Measurements from ENCODE around the gene RRAD.

Gene RRAD

DNA sequence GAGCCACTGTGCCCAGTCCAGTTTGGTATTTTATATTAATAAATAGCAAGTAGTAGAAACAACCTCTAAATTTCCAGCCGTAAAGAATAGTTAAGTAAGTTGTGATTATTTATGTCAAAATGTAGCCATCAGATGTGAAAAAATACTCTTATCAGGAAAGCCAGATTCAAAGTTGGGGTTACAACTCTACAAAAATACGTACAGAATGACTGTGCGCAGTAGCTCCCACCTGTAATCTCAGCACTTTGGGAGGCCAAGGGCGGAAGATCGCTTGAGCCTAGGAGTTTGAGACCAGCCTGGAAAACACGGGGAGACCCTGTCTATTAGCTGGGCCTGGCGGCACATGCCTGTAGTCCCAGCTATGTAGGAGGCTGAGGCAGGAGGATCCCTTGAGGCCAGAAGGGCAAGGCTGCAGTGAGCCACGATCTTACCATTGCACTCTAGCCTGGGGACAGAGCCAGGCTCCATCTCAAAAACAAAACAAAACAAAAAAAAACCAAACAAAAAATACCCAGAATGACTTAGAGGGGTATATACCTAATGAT is 43.3 kb downstream of the RRAD start:
- no peaks in the 10 kb centered on the region for H3K9me3 ChIP-seq (ENCODE audit: control insufficient read depth, insufficient read depth, low read length)
- no peaks in the 10 kb centered on the region for H4K20me1 ChIP-seq (ENCODE audit: control insufficient read depth, insufficient read depth, low read depth, low read length)
- TF ChIP-seq, protein P1, sequence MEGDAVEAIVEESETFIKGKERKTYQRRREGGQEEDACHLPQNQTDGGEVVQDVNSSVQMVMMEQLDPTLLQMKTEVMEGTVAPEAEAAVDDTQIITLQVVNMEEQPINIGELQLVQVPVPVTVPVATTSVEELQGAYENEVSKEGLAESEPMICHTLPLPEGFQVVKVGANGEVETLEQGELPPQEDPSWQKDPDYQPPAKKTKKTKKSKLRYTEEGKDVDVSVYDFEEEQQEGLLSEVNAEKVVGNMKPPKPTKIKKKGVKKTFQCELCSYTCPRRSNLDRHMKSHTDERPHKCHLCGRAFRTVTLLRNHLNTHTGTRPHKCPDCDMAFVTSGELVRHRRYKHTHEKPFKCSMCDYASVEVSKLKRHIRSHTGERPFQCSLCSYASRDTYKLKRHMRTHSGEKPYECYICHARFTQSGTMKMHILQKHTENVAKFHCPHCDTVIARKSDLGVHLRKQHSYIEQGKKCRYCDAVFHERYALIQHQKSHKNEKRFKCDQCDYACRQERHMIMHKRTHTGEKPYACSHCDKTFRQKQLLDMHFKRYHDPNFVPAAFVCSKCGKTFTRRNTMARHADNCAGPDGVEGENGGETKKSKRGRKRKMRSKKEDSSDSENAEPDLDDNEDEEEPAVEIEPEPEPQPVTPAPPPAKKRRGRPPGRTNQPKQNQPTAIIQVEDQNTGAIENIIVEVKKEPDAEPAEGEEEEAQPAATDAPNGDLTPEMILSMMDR (IDR thresholded peaks at IDR 0.05; ENCODE audit: low read depth, low read length, poor library complexity, severe bottlenecking): no peak
- no peak for TF ChIP-seq EZH2phosphoT487 (IDR thresholded peaks at IDR 0.05; ENCODE audit: borderline replicate concordance, low read length)
- no peaks in the 10 kb centered on the region for H3K9me2 ChIP-seq (replicated peaks; ENCODE audit: control insufficient read depth, low read length)
- H3K27ac ChIP-seq (ENCODE audit: low read depth, low read length): no peak overlapping the region
- peaks cover 25% of the 10 kb centered on the region for H3K36me3 ChIP-seq (ENCODE audit: control insufficient read depth, low read length)
- H3K27me3 ChIP-seq (ENCODE audit: control insufficient read depth, low read length): no peaks in the 10 kb centered on the region
- H3K4me1 ChIP-seq (ENCODE audit: control insufficient read depth, low read length): peaks cover 27% of the 10 kb centered on the region
- peak overlapping the region; percentile 88; the same call in 1 of the 2 replicates for H3K4me3 ChIP-seq (ENCODE audit: low read length)
- H3F3A ChIP-seq (ENCODE audit: control insufficient read depth, insufficient read depth): no peaks in the 10 kb centered on the region
- peaks cover 27% of the 10 kb centered on the region for H3K79me2 ChIP-seq (ENCODE audit: control insufficient read depth, low read length)
- peak overlapping the region; percentile 81 for H3K4me2 ChIP-seq (ENCODE audit: low read length)

DNA sequence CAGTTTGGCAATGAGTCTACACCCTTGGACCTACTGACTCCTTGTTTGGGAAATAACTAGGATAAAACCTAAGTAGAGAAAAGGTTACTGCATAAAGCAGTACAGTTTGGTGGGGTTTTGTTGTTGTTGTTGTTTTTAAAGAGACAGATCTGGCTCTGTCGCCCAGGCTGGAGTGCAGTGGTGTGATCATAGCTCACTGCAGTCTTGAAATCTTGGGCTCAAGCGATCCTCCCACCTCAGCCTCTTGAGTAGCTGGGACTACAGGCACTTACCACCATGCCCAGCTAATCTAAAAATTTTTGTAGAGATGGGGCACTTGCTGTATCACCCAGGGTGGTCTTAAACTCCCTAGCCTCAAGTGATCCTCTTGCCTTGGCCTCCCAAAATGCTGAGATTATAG is 43.8 kb downstream of the RRAD start:
- H3K79me2 ChIP-seq (ENCODE audit: control insufficient read depth, low read length): peaks cover 25% of the 10 kb centered on the region
- H3K9me3 ChIP-seq (ENCODE audit: control insufficient read depth, insufficient read depth, low read length): no peaks in the 10 kb centered on the region
- peaks cover 28% of the 10 kb centered on the region for H3K4me1 ChIP-seq (ENCODE audit: control insufficient read depth, low read length)
- TF ChIP-seq, protein P1 (IDR thresholded peaks at IDR 0.05; ENCODE audit: low read depth, low read length, poor library complexity, severe bottlenecking): no peak
- no peak for TF ChIP-seq EZH2phosphoT487 (IDR thresholded peaks at IDR 0.05; ENCODE audit: borderline replicate concordance, low read length)
- H3F3A ChIP-seq (ENCODE audit: control insufficient read depth, insufficient read depth): no peaks in the 10 kb centered on the region
- peak overlapping the region; percentile 88 for H3K4me3 ChIP-seq (ENCODE audit: low read length)
- no peaks in the 10 kb centered on the region for H4K20me1 ChIP-seq (ENCODE audit: control insufficient read depth, insufficient read depth, low read depth, low read length)
- H3K36me3 ChIP-seq (ENCODE audit: control insufficient read depth, low read length): peaks cover 20% of the 10 kb centered on the region
- no peak overlapping the region for H3K27ac ChIP-seq (ENCODE audit: low read depth, low read length)
- no peaks in the 10 kb centered on the region for H3K9me2 ChIP-seq (replicated peaks; ENCODE audit: control insufficient read depth, low read length)
- peak overlapping the region; percentile 81 for H3K4me2 ChIP-seq (ENCODE audit: low read length)
- H3K27me3 ChIP-seq (ENCODE audit: control insufficient read depth, low read length): no peaks in the 10 kb centered on the region

DNA sequence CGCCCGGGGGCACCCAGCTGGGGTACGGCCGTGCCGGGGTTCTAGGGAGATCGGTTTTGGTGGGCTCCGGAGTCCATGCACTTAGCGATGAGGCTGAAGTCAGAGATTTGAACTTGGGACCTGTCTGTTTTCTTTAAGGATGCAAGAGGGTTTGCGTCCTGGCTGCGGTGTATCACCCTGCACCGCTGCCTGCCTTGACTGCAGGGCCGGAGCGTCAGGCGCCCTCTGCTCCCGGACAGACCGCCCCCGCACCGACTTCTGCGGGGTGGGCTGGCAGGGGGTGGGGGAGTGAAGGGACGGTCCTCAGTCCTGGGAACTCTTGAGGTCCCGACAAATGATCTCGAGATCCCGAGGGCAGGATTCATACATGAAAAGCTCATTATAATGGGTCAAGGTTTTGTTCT is 44.3 kb downstream of the RRAD start:
- no peaks in the 10 kb centered on the region for H3K9me3 ChIP-seq (ENCODE audit: control insufficient read depth, insufficient read depth, low read length)
- H3K4me1 ChIP-seq (ENCODE audit: control insufficient read depth, low read length): peaks cover 33% of the 10 kb centered on the region
- no peak overlapping the region for H3K27ac ChIP-seq (ENCODE audit: low read depth, low read length)
- H3K4me3 ChIP-seq (ENCODE audit: low read length): peak overlapping the region; percentile 88
- no peak for TF ChIP-seq EZH2phosphoT487 (IDR thresholded peaks at IDR 0.05; ENCODE audit: borderline replicate concordance, low read length)
- TF ChIP-seq, protein P1 (IDR thresholded peaks at IDR 0.05; ENCODE audit: low read depth, low read length, poor library complexity, severe bottlenecking): no peak
- no peaks in the 10 kb centered on the region for H4K20me1 ChIP-seq (ENCODE audit: control insufficient read depth, insufficient read depth, low read depth, low read length)
- H3F3A ChIP-seq (ENCODE audit: control insufficient read depth, insufficient read depth): no peaks in the 10 kb centered on the region; the same call in 1 of the 2 replicates
- H3K9me2 ChIP-seq (replicated peaks; ENCODE audit: control insufficient read depth, low read length): no peaks in the 10 kb centered on the region
- no peaks in the 10 kb centered on the region for H3K27me3 ChIP-seq (ENCODE audit: control insufficient read depth, low read length)
- peaks cover 17% of the 10 kb centered on the region for H3K36me3 ChIP-seq (ENCODE audit: control insufficient read depth, low read length)
- peaks cover 24% of the 10 kb centered on the region for H3K79me2 ChIP-seq (ENCODE audit: control insufficient read depth, low read length)
- peak overlapping the region; percentile 81 for H3K4me2 ChIP-seq (ENCODE audit: low read length)

Data from DOHH2 (cell line).